ENCODE measurements around the gene MPZL1.
A peak's percentile ranks its signal among the peaks of the same experiment; 100 is the strongest.

The MPZL1 gene

DNA sequence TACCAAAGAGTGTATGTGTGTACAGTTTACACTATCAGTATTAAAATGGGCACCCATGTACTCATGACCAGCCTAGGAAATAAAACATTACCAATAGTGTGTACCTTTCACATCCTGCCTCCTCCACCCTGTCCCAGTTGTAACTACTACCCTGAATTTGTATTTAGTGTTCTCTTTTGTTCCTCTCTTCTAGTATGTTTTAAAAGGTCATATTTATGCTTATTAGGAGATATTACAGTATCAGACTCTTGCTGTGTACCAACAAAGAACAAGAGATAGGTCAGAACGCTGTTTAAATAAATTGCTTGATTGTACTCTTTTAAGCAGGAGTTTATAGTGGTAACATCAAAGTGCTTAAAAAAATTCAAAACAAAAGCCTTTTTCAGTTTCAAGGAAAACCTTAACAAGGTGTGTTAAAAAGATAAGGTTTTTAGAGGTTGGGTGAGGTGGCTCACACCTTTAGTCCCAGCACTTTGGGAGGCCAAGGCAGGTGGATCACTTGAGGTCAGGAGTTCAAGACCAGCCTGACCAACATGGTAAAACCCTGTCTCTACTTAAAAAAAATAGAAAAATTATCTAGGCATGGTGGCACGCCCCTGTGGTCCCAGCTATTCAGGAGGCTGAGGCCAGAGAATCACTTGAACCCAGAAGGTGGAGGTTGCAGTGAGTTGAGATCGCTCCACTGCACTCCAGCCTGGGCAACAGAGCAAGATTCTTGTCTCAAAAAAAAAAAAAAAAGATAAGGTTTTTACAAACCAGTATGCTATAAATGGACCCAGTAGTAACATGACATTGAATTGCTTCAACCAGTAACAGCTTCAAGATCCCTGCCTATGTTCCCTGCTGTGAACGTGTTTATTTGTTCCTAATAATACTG lies 35.9 kb downstream of the MPZL1 start:
- intact Hi-C loops (cut with micrococcal nuclease) = no loop called here
- H3K9me3 Mint-ChIP-seq = no peaks in the 10 kb centered on the region
- H3K27ac Mint-ChIP-seq = no peak overlapping the region
- H3K36me3 Mint-ChIP-seq (ENCODE audit: low read depth) = no peaks in the 10 kb centered on the region
- peaks cover 49% of the 10 kb centered on the region for H3K4me1 Mint-ChIP-seq (ENCODE audit: low read depth)
- no peak overlapping the region for H3K4me3 Mint-ChIP-seq
- H3K27me3 Mint-ChIP-seq = peaks cover 1% of the 10 kb centered on the region

DNA sequence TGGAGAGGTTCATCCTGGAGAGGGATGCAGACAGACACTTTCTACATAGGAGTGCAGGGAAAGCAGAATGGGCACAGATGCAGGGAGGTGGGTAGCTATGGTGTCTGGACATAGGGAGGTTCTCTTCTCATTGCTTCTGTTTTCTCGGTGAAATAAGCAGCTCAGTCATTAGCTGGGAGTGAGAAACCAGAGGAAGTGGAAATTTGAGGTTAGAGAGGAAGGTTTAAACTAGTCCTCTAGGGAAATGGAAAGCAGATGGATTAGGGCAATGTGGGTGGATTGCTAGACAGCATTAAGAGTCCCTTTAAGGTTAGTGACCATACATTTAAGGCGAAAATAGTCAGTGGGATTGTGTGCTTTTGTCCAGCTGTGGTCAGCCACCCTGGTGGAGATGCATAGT lies 39.6 kb downstream of the MPZL1 start:
- H3K27ac Mint-ChIP-seq = no peak overlapping the region

DNA sequence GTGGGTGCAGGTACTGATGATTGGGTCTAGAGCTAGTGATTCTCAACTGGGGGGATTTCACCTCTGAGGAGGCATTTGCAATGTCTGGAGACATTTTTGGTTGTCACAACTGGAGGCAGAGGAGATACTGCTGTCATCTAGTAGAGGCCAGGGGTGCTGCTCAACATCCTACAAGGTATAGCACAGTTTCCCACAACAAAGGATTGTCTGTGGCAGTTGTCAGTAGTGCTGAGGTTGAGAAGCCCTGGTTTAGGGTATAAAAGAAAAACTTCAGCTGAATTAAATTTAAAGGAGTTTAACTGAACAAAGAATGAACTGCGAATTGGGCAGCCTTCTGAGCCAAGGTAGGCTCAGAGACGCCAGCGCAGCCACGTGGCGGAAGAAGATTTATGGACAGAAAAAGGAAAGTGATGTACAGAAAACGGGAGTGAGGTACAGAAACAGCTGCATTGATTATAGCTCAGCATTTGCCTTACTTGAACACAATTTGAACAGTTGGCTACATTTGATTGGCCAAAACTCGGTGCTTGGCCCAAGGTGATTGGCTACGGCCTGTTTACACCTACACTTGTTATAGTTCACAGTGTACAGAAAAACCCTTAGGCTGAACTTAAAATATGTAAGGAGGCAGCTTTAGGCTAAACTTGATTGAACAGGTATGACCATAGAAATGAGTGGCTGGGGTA lies 40.4 kb downstream of the MPZL1 start:
- Mint-ChIP-seq H3K27me3 (peaks cover 1% of the 10 kb centered on the region), H3K9me3 (no peaks in the 10 kb centered on the region), H3K36me3 (ENCODE audit: low read depth) (peaks cover 7% of the 10 kb centered on the region), H3K4me1 (ENCODE audit: low read depth) (peaks cover 28% of the 10 kb centered on the region), H3K4me3 (no peak overlapping the region), H3K27ac (no peak overlapping the region)
- intact Hi-C loops (cut with micrococcal nuclease) = no loop called here

More for the DNA sequence above, 39.6 kb downstream of the MPZL1 start:
- Mint-ChIP-seq H3K4me3 (no peak overlapping the region), H3K9me3 (no peaks in the 10 kb centered on the region), H3K36me3 (ENCODE audit: low read depth) (peaks cover 7% of the 10 kb centered on the region), H3K27me3 (peaks cover 1% of the 10 kb centered on the region), H3K4me1 (ENCODE audit: low read depth) (peaks cover 36% of the 10 kb centered on the region)
- intact Hi-C loops (cut with micrococcal nuclease) = no loop called here

DNA sequence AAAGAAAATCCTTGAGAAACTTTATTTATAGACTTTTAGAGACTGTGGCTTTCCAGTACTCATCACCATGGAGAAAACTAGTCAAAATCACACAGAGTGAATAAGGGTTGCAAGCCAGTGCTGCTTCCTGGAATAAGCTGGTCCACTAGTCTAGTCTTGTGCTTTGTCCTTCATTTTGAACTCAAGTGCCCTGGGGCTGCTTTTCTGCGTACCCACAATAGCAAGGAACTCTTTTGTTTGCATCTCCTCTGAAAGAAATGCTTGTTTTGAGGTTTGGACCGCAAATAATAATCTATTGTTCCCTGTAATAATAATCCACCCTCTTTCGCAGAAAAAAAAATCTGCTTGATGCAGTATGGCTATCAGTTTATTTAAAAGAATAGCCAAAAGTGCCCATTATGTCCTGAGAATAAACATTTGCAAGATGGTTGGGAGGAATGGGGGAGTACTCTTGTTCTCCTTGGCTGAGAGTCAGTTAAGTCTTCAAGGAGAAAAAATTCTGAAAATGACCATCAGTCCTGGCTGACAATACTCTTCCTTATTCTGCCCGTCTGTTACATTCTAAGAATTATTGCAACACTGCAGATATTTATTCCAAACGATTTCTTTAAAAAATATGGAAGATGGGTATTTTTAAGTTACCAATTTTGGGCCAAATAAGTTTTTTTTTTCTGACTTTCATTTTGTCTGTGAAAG lies 41.9 kb downstream of the MPZL1 start:
- peaks cover 39% of the 10 kb centered on the region for H3K4me1 Mint-ChIP-seq (ENCODE audit: low read depth)
- intact Hi-C loops (cut with micrococcal nuclease) = no loop called here
- H3K36me3 Mint-ChIP-seq (ENCODE audit: low read depth) = peaks cover 15% of the 10 kb centered on the region
- peaks cover 1% of the 10 kb centered on the region for H3K27me3 Mint-ChIP-seq
- H3K9me3 Mint-ChIP-seq = no peaks in the 10 kb centered on the region
- no peak overlapping the region for H3K4me3 Mint-ChIP-seq
- no peak overlapping the region for H3K27ac Mint-ChIP-seq

DNA sequence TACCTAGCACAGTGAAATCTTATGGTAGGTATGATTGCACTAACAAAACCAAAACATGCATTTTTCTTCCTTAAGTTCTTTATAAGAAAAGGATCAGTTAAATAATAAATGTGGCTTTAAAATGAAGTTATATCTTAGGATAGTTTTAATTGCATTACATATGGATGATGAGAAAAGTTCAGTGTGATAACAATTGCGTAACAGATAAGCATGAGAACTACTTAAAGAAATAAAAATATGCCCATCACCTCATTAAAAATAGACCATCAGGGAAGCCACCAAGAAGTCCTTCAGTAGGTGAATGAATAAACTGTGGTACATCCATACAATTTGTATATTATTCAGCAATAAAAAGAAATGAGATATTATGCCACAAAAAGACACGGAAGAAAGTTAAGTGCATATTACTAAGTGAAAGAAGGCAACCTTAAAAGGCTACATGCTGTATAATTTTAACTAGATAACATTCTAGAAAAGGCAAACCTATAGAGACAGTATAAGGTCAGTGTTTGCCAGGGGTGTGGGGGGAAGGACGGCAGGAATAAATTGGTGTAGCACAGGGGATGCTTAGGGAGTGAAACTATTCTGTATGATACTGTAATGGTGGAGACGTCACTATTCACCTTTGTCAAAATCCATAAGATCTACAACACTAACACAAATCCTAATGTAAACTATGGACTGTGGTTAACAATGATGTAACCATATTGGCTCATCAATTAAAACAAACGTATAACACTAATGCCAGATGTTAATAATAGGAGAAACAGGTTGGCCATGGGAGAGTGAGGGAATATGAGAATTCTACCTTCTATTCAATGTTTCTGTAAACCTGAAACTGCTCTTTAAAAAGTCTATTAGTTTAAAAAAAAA lies 42.9 kb downstream of the MPZL1 start:
- Mint-ChIP-seq H3K27ac (no peak overlapping the region), H3K27me3 (peaks cover 1% of the 10 kb centered on the region), H3K9me3 (no peaks in the 10 kb centered on the region), H3K4me3 (no peak overlapping the region), H3K36me3 (ENCODE audit: low read depth) (peaks cover 25% of the 10 kb centered on the region), H3K4me1 (ENCODE audit: low read depth) (peaks cover 39% of the 10 kb centered on the region)
- intact Hi-C loops (cut with micrococcal nuclease) = no loop called here

DNA sequence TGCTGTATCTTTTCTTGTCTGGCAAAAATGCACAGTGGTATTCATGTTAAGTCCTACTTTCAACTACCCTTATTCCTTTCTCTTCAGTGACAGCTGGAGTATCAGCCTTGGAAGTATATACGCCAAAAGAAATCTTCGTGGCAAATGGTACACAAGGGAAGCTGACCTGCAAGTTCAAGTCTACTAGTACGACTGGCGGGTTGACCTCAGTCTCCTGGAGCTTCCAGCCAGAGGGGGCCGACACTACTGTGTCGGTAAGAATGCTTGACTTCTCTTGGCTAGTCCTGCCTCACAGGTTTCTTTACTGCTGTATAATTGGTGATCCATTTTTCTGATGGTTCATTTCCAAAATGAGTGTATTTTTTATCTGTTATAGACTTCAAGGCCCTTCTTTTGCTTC lies 43.7 kb downstream of the MPZL1 start:
- Mint-ChIP-seq H3K4me3 (no peak overlapping the region), H3K27me3 (peaks cover 1% of the 10 kb centered on the region), H3K36me3 (ENCODE audit: low read depth) (peaks cover 33% of the 10 kb centered on the region), H3K4me1 (ENCODE audit: low read depth) (peaks cover 32% of the 10 kb centered on the region), H3K9me3 (no peaks in the 10 kb centered on the region), H3K27ac (no peak overlapping the region)
- intact Hi-C loops (cut with micrococcal nuclease) = no loop called here

DNA sequence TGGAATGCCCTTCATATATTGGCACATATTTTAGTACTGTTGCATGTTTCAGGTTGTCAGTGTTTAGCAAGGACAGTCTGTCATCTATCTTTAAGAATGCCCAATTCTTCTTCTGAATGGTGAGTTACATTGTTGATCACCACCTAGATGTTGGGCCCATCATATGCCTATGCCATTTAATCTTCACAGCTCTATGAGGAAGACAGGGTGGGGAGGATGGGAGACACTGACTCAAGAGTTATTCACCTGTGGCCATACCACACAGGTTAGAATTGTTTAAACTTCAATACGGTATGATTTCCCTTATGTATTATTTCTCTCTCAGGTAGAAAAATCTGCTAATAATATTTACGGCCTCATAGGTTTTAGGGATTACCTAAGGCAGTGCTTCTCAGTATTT lies 44.8 kb downstream of the MPZL1 start:
- no peak overlapping the region for H3K4me3 Mint-ChIP-seq
- peaks cover 22% of the 10 kb centered on the region for H3K4me1 Mint-ChIP-seq (ENCODE audit: low read depth)
- no peak overlapping the region for H3K27ac Mint-ChIP-seq
- intact Hi-C loops (cut with micrococcal nuclease) = no loop called here
- no peaks in the 10 kb centered on the region for H3K9me3 Mint-ChIP-seq
- peaks cover 43% of the 10 kb centered on the region for H3K36me3 Mint-ChIP-seq (ENCODE audit: low read depth)
- H3K27me3 Mint-ChIP-seq = peaks cover under 1% of the 10 kb centered on the region

DNA sequence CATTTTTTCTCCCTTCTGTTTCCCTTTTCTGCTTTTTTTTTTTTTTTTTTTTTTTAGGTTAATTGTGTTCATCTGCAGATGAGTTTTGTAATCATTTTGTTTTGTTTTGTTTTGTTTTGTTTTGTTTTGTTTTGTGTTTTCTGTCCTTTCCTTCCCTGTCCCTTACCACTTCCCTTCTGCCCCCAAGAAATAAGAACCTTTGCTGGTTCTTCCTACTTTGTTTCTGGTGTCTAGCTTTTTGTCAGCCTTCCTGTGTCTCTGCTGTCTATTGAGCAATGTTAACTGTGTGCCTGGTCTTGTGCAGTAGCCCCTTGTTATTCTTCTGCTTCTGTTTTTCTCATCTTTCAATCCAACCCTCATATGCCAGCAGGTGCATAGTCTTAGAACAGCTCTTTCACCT lies 46.0 kb downstream of the MPZL1 start:
- Mint-ChIP-seq H3K27ac (peak overlapping the region; percentile 12), H3K9me3 (no peaks in the 10 kb centered on the region), H3K4me1 (ENCODE audit: low read depth) (peaks cover 12% of the 10 kb centered on the region), H3K4me3 (no peak overlapping the region), H3K36me3 (ENCODE audit: low read depth) (peaks cover 55% of the 10 kb centered on the region), H3K27me3 (no peaks in the 10 kb centered on the region)
- intact Hi-C loops (cut with micrococcal nuclease) = no loop called here

DNA sequence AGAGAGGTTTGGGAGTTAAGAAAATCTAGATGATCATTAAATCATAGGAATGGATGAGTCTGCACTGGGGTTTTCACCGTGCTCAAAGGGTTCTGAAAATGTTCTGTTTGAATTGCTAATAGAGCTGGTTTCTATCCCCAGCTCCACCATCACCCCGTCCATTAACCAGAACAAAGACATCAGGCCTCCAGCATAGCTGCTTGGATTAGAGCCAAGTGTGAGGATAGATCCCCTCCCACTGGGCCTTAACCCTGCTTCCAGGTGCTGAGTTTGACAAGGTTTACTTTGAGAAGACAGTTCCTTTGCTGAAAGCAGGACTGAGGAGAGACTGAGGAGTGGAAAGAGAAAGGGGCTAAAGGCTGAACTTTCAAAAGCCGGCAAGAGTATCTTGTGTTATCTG lies 48.3 kb downstream of the MPZL1 start:
- Mint-ChIP-seq H3K4me3 (no peak overlapping the region), H3K27ac (no peak overlapping the region), H3K27me3 (no peaks in the 10 kb centered on the region), H3K36me3 (ENCODE audit: low read depth) (peaks cover 66% of the 10 kb centered on the region), H3K4me1 (ENCODE audit: low read depth) (peaks cover 14% of the 10 kb centered on the region), H3K9me3 (no peaks in the 10 kb centered on the region)
- intact Hi-C loops (cut with micrococcal nuclease) = no loop called here

DNA sequence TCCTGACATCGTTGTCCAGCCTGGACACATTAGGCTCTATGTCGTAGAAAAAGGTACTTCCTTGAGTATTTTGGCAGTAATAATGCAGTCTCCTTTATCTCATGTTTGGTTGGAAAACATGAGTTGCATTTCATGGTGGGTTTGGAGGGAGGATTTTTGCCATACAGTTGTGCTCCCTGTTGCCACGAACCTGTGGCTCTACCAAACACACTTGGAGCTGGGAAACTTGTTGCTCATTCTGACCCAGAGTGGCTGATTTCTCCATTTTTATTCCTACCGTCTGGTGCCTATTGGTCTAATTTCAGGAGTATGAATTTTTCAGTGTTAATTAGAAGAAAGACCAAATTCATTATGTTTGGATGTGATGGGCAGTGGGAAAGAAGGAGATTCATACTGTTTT lies 50.7 kb downstream of the MPZL1 start:
- no peaks in the 10 kb centered on the region for H3K27me3 Mint-ChIP-seq
- H3K36me3 Mint-ChIP-seq (ENCODE audit: low read depth) = peaks cover 81% of the 10 kb centered on the region
- intact Hi-C loops (cut with micrococcal nuclease) = no loop called here
- H3K4me3 Mint-ChIP-seq = no peak overlapping the region
- no peak overlapping the region for H3K27ac Mint-ChIP-seq
- H3K4me1 Mint-ChIP-seq (ENCODE audit: low read depth) = peaks cover 19% of the 10 kb centered on the region
- no peaks in the 10 kb centered on the region for H3K9me3 Mint-ChIP-seq

DNA sequence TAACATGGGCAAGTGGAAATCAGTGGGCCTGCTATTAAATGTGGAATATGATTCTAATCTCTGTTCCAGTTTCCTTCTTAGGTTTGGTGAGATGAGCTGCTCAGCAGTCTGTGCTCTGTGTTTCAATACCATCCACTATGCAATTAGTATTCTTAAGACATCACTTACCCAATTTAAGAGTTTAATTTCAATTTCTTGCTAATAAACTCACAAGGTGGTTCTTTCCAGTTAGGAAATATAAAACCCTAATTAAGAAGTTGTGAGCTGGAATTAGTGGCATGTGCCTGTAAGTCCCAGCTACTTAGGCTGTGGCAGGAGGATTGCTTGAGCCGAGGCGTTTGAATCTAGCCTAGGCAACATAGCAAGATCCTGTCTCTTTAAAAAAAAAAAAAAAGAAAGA lies 51.7 kb downstream of the MPZL1 start:
- no peaks in the 10 kb centered on the region for H3K9me3 Mint-ChIP-seq
- H3K36me3 Mint-ChIP-seq (ENCODE audit: low read depth) = peaks cover 86% of the 10 kb centered on the region
- intact Hi-C loops (cut with micrococcal nuclease) = no loop called here
- H3K4me3 Mint-ChIP-seq = no peak overlapping the region
- H3K27ac Mint-ChIP-seq = no peak overlapping the region
- peaks cover 9% of the 10 kb centered on the region for H3K4me1 Mint-ChIP-seq (ENCODE audit: low read depth)
- no peaks in the 10 kb centered on the region for H3K27me3 Mint-ChIP-seq

DNA sequence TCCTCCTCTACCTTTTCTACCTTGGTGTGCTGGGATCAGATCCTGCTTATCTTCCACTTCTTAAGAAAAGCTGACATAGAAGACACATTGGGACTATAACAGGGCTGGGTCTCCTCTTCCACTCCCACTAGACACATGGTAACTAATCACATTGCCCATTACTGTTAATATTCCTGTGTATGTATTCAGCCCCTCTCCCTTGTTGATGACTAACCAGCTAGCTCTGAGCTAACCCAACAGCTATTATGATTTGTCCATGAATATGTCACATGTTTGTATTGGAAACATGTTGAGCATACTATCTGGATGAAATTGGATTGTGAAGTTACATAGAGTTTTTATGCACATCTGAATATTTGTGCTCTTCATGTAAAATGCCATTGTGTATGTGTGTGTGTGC lies 52.9 kb downstream of the MPZL1 start:
- Mint-ChIP-seq H3K4me3 (no peak overlapping the region), H3K4me1 (ENCODE audit: low read depth) (peaks cover 9% of the 10 kb centered on the region), H3K9me3 (no peaks in the 10 kb centered on the region), H3K27me3 (no peaks in the 10 kb centered on the region), H3K36me3 (ENCODE audit: low read depth) (peaks cover 86% of the 10 kb centered on the region), H3K27ac (no peak overlapping the region)
- intact Hi-C loops (cut with micrococcal nuclease) = no loop called here

DNA sequence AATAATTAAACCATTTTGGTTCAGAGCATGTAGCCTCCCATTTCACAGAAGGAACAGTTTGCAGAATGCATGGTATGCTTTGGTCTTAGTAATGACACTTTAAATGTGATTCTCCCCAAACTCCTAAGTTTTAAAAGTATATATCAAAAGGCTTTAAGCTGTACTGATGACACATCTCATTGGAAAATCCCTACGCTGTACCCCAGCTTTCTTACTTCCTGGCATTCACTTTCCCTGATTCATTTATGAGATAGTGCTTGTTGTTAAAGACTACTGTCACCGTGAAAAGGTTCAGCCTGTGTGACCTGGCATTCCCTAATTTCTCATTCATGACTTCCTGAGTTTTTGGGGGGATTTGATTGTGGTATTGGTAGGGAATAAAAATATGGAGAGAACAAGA lies 53.4 kb downstream of the MPZL1 start:
- Mint-ChIP-seq H3K27ac (no peak overlapping the region), H3K4me3 (no peak overlapping the region), H3K9me3 (no peaks in the 10 kb centered on the region), H3K27me3 (no peaks in the 10 kb centered on the region), H3K4me1 (ENCODE audit: low read depth) (peaks cover 9% of the 10 kb centered on the region), H3K36me3 (ENCODE audit: low read depth) (peaks cover 86% of the 10 kb centered on the region)
- intact Hi-C loops (cut with micrococcal nuclease) = no loop called here
